ENCODE data around the gene ATXN8OS.
"Not testable (repeated sequence)": the region's sequence is repeated elsewhere in the genome, so short reads cannot be mapped to it uniquely, and the experiment has no call there.

ATXN8OS gene

GRCh38 chr13:70125693-70126092 lies 18.1 kb downstream of the ATXN8OS start:
- Histone ChIP-seq H3K4me1 (ENCODE audit: control insufficient read depth in 1 of 2, insufficient read depth in 2 of 2, low read length in 2 of 2) (no peaks in the 10 kb centered on the region), H3K9ac (ENCODE audit: low read depth in 1 of 2, low read length in 2 of 2) (no peak overlapping the region), H3K36me3 (ENCODE audit: control insufficient read depth in 1 of 2, insufficient read depth in 2 of 2, low read length in 2 of 2) (no peaks in the 10 kb centered on the region), H3K9me3 (ENCODE audit: control insufficient read depth in 1 of 2, low read length in 2 of 2) (no peaks in the 10 kb centered on the region), H3K27me3 (ENCODE audit: control insufficient read depth in 1 of 2, insufficient read depth in 2 of 2, low read length in 2 of 2) (no peaks in the 10 kb centered on the region), H3K4me3 (ENCODE audit: low read depth in 1 of 2, low read length in 2 of 2) (no peak overlapping the region), H3K27ac (ENCODE audit: low read depth, low read length) (no peak overlapping the region)

GRCh38 chr13:70128098-70128497 lies 20.5 kb downstream of the ATXN8OS start:
- no peaks in the 10 kb centered on the region for H3K36me3 ChIP-seq (ENCODE audit: control insufficient read depth in 1 of 2, insufficient read depth in 2 of 2, low read length in 2 of 2)
- H3K27ac ChIP-seq (ENCODE audit: low read depth, low read length): no peak overlapping the region
- no peak overlapping the region for H3K9ac ChIP-seq (ENCODE audit: low read depth in 1 of 2, low read length in 2 of 2)
- no peak overlapping the region for H3K4me3 ChIP-seq (ENCODE audit: low read depth in 1 of 2, low read length in 2 of 2)
- peaks cover 0 to 4% of the 10 kb centered on the region in 2 donors for H3K9me3 ChIP-seq (ENCODE audit: control insufficient read depth in 1 of 2, low read length in 2 of 2)
- H3K4me1 ChIP-seq (ENCODE audit: control insufficient read depth in 1 of 2, insufficient read depth in 2 of 2, low read length in 2 of 2): no peaks in the 10 kb centered on the region
- no peaks in the 10 kb centered on the region for H3K27me3 ChIP-seq (ENCODE audit: control insufficient read depth in 1 of 2, insufficient read depth in 2 of 2, low read length in 2 of 2)

- not testable (repeated sequence) for H3K4me3 ChIP-seq (ENCODE audit: low read depth in 1 of 2, low read length in 2 of 2); H3K27ac ChIP-seq (ENCODE audit: low read depth, low read length); H3K36me3 ChIP-seq (ENCODE audit: control insufficient read depth in 1 of 2, insufficient read depth in 2 of 2, low read length in 2 of 2); H3K4me1 ChIP-seq (ENCODE audit: control insufficient read depth in 1 of 2, insufficient read depth in 2 of 2, low read length in 2 of 2); H3K9me3 ChIP-seq (ENCODE audit: control insufficient read depth in 1 of 2, low read length in 2 of 2); H3K9ac ChIP-seq (ENCODE audit: low read depth in 1 of 2, low read length in 2 of 2); H3K27me3 ChIP-seq (ENCODE audit: control insufficient read depth in 1 of 2, insufficient read depth in 2 of 2, low read length in 2 of 2)
Observed at GRCh38 chr13:70142658-70143057, 35.0 kb downstream of the ATXN8OS start.

- H3K9ac ChIP-seq (ENCODE audit: low read depth in 1 of 2, low read length in 2 of 2): no peak overlapping the region
- no peaks in the 10 kb centered on the region for H3K36me3 ChIP-seq (ENCODE audit: control insufficient read depth in 1 of 2, insufficient read depth in 2 of 2, low read length in 2 of 2)
- H3K27me3 ChIP-seq (ENCODE audit: control insufficient read depth in 1 of 2, insufficient read depth in 2 of 2, low read length in 2 of 2): no peaks in the 10 kb centered on the region
- no peak overlapping the region for H3K4me3 ChIP-seq (ENCODE audit: low read depth in 1 of 2, low read length in 2 of 2)
- no peaks in the 10 kb centered on the region for H3K9me3 ChIP-seq (ENCODE audit: control insufficient read depth in 1 of 2, low read length in 2 of 2)
- no peaks in the 10 kb centered on the region for H3K4me1 ChIP-seq (ENCODE audit: control insufficient read depth in 1 of 2, insufficient read depth in 2 of 2, low read length in 2 of 2)
- H3K27ac ChIP-seq (ENCODE audit: low read depth, low read length): no peak overlapping the region
Observed at GRCh38 chr13:70162141-70162540, 54.5 kb downstream of the ATXN8OS start.

GRCh38 chr13:70170689-70171088 lies 63.1 kb downstream of the ATXN8OS start:
- Histone ChIP-seq H3K9me3 (ENCODE audit: control insufficient read depth in 1 of 2, low read length in 2 of 2) (peaks cover 0 to 4% of the 10 kb centered on the region in 2 donors), H3K36me3 (ENCODE audit: control insufficient read depth in 1 of 2, insufficient read depth in 2 of 2, low read length in 2 of 2) (no peaks in the 10 kb centered on the region), H3K4me3 (ENCODE audit: low read depth in 1 of 2, low read length in 2 of 2) (no peak overlapping the region), H3K27ac (ENCODE audit: low read depth, low read length) (no peak overlapping the region), H3K4me1 (ENCODE audit: control insufficient read depth in 1 of 2, insufficient read depth in 2 of 2, low read length in 2 of 2) (no peaks in the 10 kb centered on the region), H3K9ac (ENCODE audit: low read depth in 1 of 2, low read length in 2 of 2) (no peak overlapping the region), H3K27me3 (ENCODE audit: control insufficient read depth in 1 of 2, insufficient read depth in 2 of 2, low read length in 2 of 2) (no peaks in the 10 kb centered on the region)

- Histone ChIP-seq H3K9me3 (ENCODE audit: control insufficient read depth in 1 of 2, low read length in 2 of 2) (peaks cover 0 to 4% of the 10 kb centered on the region in 2 donors), H3K36me3 (ENCODE audit: control insufficient read depth in 1 of 2, insufficient read depth in 2 of 2, low read length in 2 of 2) (no peaks in the 10 kb centered on the region), H3K27ac (ENCODE audit: low read depth, low read length) (no peak overlapping the region), H3K4me3 (ENCODE audit: low read depth in 1 of 2, low read length in 2 of 2) (no peak overlapping the region), H3K27me3 (ENCODE audit: control insufficient read depth in 1 of 2, insufficient read depth in 2 of 2, low read length in 2 of 2) (no peaks in the 10 kb centered on the region), H3K4me1 (ENCODE audit: control insufficient read depth in 1 of 2, insufficient read depth in 2 of 2, low read length in 2 of 2) (no peaks in the 10 kb centered on the region), H3K9ac (ENCODE audit: low read depth in 1 of 2, low read length in 2 of 2) (no peak overlapping the region)
Observed at GRCh38 chr13:70171151-70171550, 63.5 kb downstream of the ATXN8OS start.

GRCh38 chr13:70172946-70173597 lies 65.4 kb downstream of the ATXN8OS start:
- Histone ChIP-seq H3K27me3 (ENCODE audit: control insufficient read depth in 1 of 2, insufficient read depth in 2 of 2, low read length in 2 of 2) (no peaks in the 10 kb centered on the region), H3K36me3 (ENCODE audit: control insufficient read depth in 1 of 2, insufficient read depth in 2 of 2, low read length in 2 of 2) (no peaks in the 10 kb centered on the region), H3K9ac (ENCODE audit: low read depth in 1 of 2, low read length in 2 of 2) (no peak overlapping the region), H3K27ac (ENCODE audit: low read depth, low read length) (no peak overlapping the region), H3K9me3 (ENCODE audit: control insufficient read depth in 1 of 2, low read length in 2 of 2) (peaks cover 0 to 4% of the 10 kb centered on the region in 2 donors), H3K4me3 (ENCODE audit: low read depth in 1 of 2, low read length in 2 of 2) (no peak overlapping the region), H3K4me1 (ENCODE audit: control insufficient read depth in 1 of 2, insufficient read depth in 2 of 2, low read length in 2 of 2) (no peaks in the 10 kb centered on the region)

- Histone ChIP-seq H3K36me3 (ENCODE audit: control insufficient read depth in 1 of 2, insufficient read depth in 2 of 2, low read length in 2 of 2) (no peaks in the 10 kb centered on the region), H3K9me3 (ENCODE audit: control insufficient read depth in 1 of 2, low read length in 2 of 2) (peaks cover 0 to 4% of the 10 kb centered on the region in 2 donors), H3K27me3 (ENCODE audit: control insufficient read depth in 1 of 2, insufficient read depth in 2 of 2, low read length in 2 of 2) (no peaks in the 10 kb centered on the region), H3K4me1 (ENCODE audit: control insufficient read depth in 1 of 2, insufficient read depth in 2 of 2, low read length in 2 of 2) (no peaks in the 10 kb centered on the region), H3K9ac (ENCODE audit: low read depth in 1 of 2, low read length in 2 of 2) (no peak overlapping the region), H3K27ac (ENCODE audit: low read depth, low read length) (no peak overlapping the region), H3K4me3 (ENCODE audit: low read depth in 1 of 2, low read length in 2 of 2) (no peak overlapping the region)
Observed at GRCh38 chr13:70173598-70173959, 66.0 kb downstream of the ATXN8OS start.

- no peaks in the 10 kb centered on the region for H3K9me3 ChIP-seq (ENCODE audit: control insufficient read depth in 1 of 2, low read length in 2 of 2)
- H3K4me3 ChIP-seq (ENCODE audit: low read depth in 1 of 2, low read length in 2 of 2): no peak overlapping the region
- H3K9ac ChIP-seq (ENCODE audit: low read depth in 1 of 2, low read length in 2 of 2): no peak overlapping the region
- no peaks in the 10 kb centered on the region for H3K4me1 ChIP-seq (ENCODE audit: control insufficient read depth in 1 of 2, insufficient read depth in 2 of 2, low read length in 2 of 2)
- H3K27ac ChIP-seq (ENCODE audit: low read depth, low read length): no peak overlapping the region
- no peaks in the 10 kb centered on the region for H3K27me3 ChIP-seq (ENCODE audit: control insufficient read depth in 1 of 2, insufficient read depth in 2 of 2, low read length in 2 of 2)
- H3K36me3 ChIP-seq (ENCODE audit: control insufficient read depth in 1 of 2, insufficient read depth in 2 of 2, low read length in 2 of 2): no peaks in the 10 kb centered on the region
Observed at GRCh38 chr13:70178346-70178745, 70.7 kb downstream of the ATXN8OS start.
